ENCODE measurements around the gene TTYH3. TPM values are rescaled to one million over a fixed set of nuclear protein-coding genes. Genes with fewer than 3 reads are reported as not detected.

The TTYH3 gene
- total and polyA plus RNA-seq, 2 of the 8 experiments (the other 6 are each of a cell fraction or from before 2014, with no cell fraction given) = 66.2 to 169 TPM

DNA sequence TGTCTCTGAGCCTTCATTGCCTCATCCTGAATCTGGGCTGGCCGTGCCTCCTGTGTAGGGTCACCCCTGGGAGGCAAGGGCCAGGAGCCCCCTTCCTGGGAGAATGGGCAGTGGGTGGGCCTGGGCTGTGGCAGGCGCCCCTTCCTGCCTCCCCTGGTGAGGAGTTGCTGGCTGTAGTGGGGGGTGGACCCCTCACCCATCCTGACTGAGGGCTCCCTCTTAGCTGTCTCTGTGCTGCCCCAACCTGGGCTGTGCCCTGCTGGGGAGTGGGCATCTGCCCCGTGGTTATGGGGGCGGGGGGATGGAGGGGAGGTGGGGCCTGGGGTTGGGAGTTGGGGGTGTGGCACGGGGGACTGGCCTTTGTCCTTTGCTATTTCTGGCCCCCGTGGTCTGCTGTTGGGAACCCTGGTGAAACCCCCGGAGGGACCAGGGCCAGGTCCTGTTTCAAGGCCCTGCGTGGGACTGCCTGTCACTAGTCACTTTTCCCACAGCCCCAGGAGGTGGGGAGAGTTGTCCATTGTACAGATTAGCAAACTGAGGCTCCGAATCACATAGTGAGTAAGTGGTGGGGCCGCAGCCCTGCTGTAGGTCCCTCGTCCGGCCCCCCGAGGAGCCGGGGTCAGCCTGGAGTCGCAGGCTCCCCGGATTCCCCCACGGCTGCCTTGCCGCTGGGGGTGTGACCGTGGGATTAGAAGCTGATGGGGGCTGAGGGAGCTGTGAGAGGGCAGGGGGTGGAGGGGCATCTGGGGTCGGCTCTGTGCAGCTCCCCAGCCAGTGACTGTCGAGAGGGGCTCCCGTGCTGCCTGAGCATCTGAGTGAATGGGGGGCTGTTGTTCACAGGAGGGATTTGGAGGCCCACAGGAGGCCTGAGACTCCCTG, 2.7 kb downstream of the TTYH3 start:
- no peak overlapping the region for H3K23ac ChIP-seq (ENCODE audit: insufficient read length)
- peak overlapping the region; percentile 83 for H3K18ac ChIP-seq (ENCODE audit: extremely low read depth, low read length)
- peaks cover 0 to 29% (median 13%) of the 10 kb centered on the region in 4 experiments; a peak in 6 of 7 replicates for H3K4me1 ChIP-seq (replicated peaks in 1 of 4; ENCODE audit: control insufficient read depth in 3 of 4, insufficient read depth in 4 of 4, low read length in 3 of 4)
- H4K8ac ChIP-seq (ENCODE audit: extremely low read depth, insufficient read depth, low read length) = 0 out of 2 replicates have a peak overlapping the region, but pooled peaks have one; percentile 53
- peak overlapping the region; percentile 75 to 100 for H3K4me2 ChIP-seq (ENCODE audit: insufficient read depth in 1 of 2, low read depth in 2 of 2, low read length in 2 of 2)
- no peak overlapping the region for H2BK120ac ChIP-seq (replicated peaks; ENCODE audit: low read depth, low read length)
- no peak overlapping the region for H3K56ac ChIP-seq (replicated peaks; ENCODE audit: insufficient read length, low read depth, low read length)
- 0 out of 7 replicates have a peak overlapping the region, but pooled peaks of 1 of the 4 experiments have one; percentile 89 for H3K9ac ChIP-seq (replicated peaks in 1 of 4; ENCODE audit: extremely low read depth in 1 of 4, low read depth in 3 of 4, low read length in 3 of 4)
- H2BK12ac ChIP-seq (ENCODE audit: low read depth, low read length) = 0 out of 2 replicates have a peak overlapping the region, but pooled peaks have one; percentile 27
- peaks cover 18% of the 10 kb centered on the region for H3K23me2 ChIP-seq (ENCODE audit: low read depth, low read length)
- peak overlapping the region; percentile 93 for H4K91ac ChIP-seq (replicated peaks; ENCODE audit: insufficient read length, low read length)
- no peak overlapping the region for H3K14ac ChIP-seq (ENCODE audit: insufficient read length)
- POLR2A ChIA-PET (ENCODE audit: partially characterized antibody) = interaction anchor here (0.6 to 7.0 kb wide), 7 partner anchors 10 to 91 kb away, joined by 3 to 52 read pairs (median 5); no protein-coding TSS in a partner anchor
- H3K27me3 ChIP-seq (replicated peaks in 1 of 4; ENCODE audit: control insufficient read depth in 3 of 4, extremely low read depth in 1 of 4, insufficient read depth in 3 of 4, low read length in 3 of 4) = no peaks in the 10 kb centered on the region
- peak overlapping the region; percentile 93 for H3K4ac ChIP-seq (replicated peaks; ENCODE audit: insufficient read length, low read depth, low read length)
- peak overlapping the region in 3 of 4 experiments; percentile 14 to 99 (median 26); a peak in 4 of 8 replicates for H3K4me3 ChIP-seq (ENCODE audit: extremely low read depth in 1 of 4, insufficient read depth in 2 of 4, low read depth in 3 of 4, low read length in 4 of 4)
- H4K20me1 ChIP-seq (replicated peaks in 1 of 2; ENCODE audit: control insufficient read depth in 1 of 2, insufficient read depth in 2 of 2, low read length in 2 of 2) = peaks cover 41 to 47% of the 10 kb centered on the region in 2 experiments
- peak overlapping the region; percentile 85 for H2BK5ac ChIP-seq (ENCODE audit: low read depth, low read length)
- no peaks in the 10 kb centered on the region for H3K9me3 ChIP-seq (ENCODE audit: insufficient read depth in 2 of 2, low read depth in 1 of 2, low read length in 1 of 2)
- peaks cover 34 to 76% of the 10 kb centered on the region in 2 experiments for H3K79me2 ChIP-seq (ENCODE audit: control insufficient read depth in 1 of 2, insufficient read depth in 2 of 2, low read length in 2 of 2)
- H2BK20ac ChIP-seq (ENCODE audit: low read length) = no peak overlapping the region
- CTCF ChIA-PET (ENCODE audit: partially characterized antibody) = interaction anchor here (0.7 to 4.2 kb wide), 10 partner anchors 9 to 166 kb away, joined by 3 to 25 read pairs (median 4); no protein-coding TSS in a partner anchor
- H2AFZ ChIP-seq (ENCODE audit: low read length) = no peak overlapping the region
- no peak overlapping the region for H4K5ac ChIP-seq (ENCODE audit: insufficient read length, low read depth, low read length)
- H2AK5ac ChIP-seq (ENCODE audit: low read depth, low read length) = peak overlapping the region; percentile 86; the same call in 1 of the 2 replicates
- H3K79me1 ChIP-seq (ENCODE audit: low read depth, low read length) = peaks cover 27% of the 10 kb centered on the region
- H3K36me3 ChIP-seq (ENCODE audit: control insufficient read depth in 2 of 4, insufficient read depth in 4 of 4, low read length in 3 of 4) = no peaks in the 10 kb centered on the region; a peak in 2 of 8 replicates
- DNase-seq (ENCODE audit: low read depth in 1 of 2, low spot score in 2 of 2) (no peak), FAIRE-seq (no peak)
- H2BK15ac ChIP-seq (ENCODE audit: low read length) = no peak overlapping the region; the same call in 1 of the 2 replicates
- H3K27ac ChIP-seq (ENCODE audit: low read depth, low read length) = no peak overlapping the region
- WGBS, 2 experiments (ENCODE audit: extremely low coverage in 1 of 2, insufficient coverage in 1 of 2, insufficient read length in 1 of 2, insufficient replicate concordance in 2 of 2, low coverage in 1 of 2, low lambda C conversion rate in 2 of 2, missing lambda C conversion rate in 1 of 2) = 97% methylated on average over 19 of the region's 22 CpGs; no CpG with 5 or more reads in 1 of the 2 experiments
- TF ChIP-seq BRCA1 (IDR thresholded peaks at IDR 0.05; ENCODE audit: low read depth, low read length) (no peak), SP4 (IDR thresholded peaks at IDR 0.05; ENCODE audit: low read length) (no peak), TBP (IDR thresholded peaks at IDR 0.05; ENCODE audit: low read depth, low read length) (no peak), EGR1 (IDR thresholded peaks at IDR 0.05; ENCODE audit: borderline replicate concordance, low read depth, low read length) (no peak), TEAD4 (IDR thresholded peaks at IDR 0.05; ENCODE audit: low read depth, low read length) (no peak), RNF2 (IDR thresholded peaks at IDR 0.05; ENCODE audit: borderline replicate concordance, low read depth, low read length, missing control alignments, poor library complexity, severe bottlenecking) (no peak), SIN3A (conservative IDR thresholded peaks at IDR 0.05 in 1 of 2, IDR thresholded peaks at IDR 0.05 in 1 of 2; ENCODE audit: low read depth in 1 of 2, low read length in 2 of 2) (no peak), CHD1 (IDR thresholded peaks at IDR 0.05; ENCODE audit: low read depth, low read length) (no peak)
- TF ChIP-seq, protein P1, sequence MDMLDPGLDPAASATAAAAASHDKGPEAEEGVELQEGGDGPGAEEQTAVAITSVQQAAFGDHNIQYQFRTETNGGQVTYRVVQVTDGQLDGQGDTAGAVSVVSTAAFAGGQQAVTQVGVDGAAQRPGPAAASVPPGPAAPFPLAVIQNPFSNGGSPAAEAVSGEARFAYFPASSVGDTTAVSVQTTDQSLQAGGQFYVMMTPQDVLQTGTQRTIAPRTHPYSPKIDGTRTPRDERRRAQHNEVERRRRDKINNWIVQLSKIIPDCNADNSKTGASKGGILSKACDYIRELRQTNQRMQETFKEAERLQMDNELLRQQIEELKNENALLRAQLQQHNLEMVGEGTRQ (IDR thresholded peaks at IDR 0.05; ENCODE audit: low read length) = no peak

Measured in H1 (cell line).